Sigmoid colon (tissue), 4 donors: ENCODE measurements around the gene KRT39.

Source experiments
- EP300 ChIP-seq, 4 donors: sonication (generic); formaldehyde crosslinking; IDR thresholded peaks; one replicate each; pipeline ENCODE4 v1.6.1; 2017; ENCODE audit warnings: antibody characterized with exemption in 4 of 4
- POLR2A ChIP-seq, 2 donors: fragments of 450-650 bp; IDR thresholded peaks; one replicate each; pipeline ENCODE4 v1.6.1; 2016; ENCODE audit warnings: antibody characterized with exemption in 2 of 2, mild to moderate bottlenecking in 2 of 2, moderate library complexity in 2 of 2
- TF ChIP-seq, protein P1 (sequence below), 4 experiments: fragments of 450-650 bp in 3 of 4; fragments of 200-600 bp in 1 of 4; IDR thresholded peaks; one replicate each; pipeline ENCODE4 v1.5.1; 2016 to 2019; ENCODE audit warnings: antibody characterized with exemption in 4 of 4, mild to moderate bottlenecking in 3 of 4, moderate library complexity in 2 of 4

DNA sequence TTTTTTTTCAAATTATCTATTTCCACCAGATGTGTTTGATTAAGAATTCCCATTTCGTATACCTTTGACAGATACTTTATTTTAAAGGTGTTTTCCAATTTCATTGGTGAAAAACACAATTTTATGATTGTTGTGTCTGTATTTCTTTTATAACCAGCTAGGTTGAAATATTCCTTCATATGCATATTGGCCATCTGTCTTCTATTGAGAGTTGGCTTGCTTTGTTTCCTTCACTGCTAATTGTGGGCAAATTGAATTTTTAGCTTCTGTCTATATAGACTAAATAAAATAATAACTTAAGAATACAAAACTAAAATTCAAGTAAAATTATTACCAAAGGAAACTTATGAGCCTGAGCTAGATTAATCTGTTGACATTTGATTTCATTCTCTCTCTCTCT, 28.4 kb upstream of the KRT39 start:
- TF ChIP-seq, protein P1, sequence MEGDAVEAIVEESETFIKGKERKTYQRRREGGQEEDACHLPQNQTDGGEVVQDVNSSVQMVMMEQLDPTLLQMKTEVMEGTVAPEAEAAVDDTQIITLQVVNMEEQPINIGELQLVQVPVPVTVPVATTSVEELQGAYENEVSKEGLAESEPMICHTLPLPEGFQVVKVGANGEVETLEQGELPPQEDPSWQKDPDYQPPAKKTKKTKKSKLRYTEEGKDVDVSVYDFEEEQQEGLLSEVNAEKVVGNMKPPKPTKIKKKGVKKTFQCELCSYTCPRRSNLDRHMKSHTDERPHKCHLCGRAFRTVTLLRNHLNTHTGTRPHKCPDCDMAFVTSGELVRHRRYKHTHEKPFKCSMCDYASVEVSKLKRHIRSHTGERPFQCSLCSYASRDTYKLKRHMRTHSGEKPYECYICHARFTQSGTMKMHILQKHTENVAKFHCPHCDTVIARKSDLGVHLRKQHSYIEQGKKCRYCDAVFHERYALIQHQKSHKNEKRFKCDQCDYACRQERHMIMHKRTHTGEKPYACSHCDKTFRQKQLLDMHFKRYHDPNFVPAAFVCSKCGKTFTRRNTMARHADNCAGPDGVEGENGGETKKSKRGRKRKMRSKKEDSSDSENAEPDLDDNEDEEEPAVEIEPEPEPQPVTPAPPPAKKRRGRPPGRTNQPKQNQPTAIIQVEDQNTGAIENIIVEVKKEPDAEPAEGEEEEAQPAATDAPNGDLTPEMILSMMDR (IDR thresholded peaks at IDR 0.05): no peak
- TF ChIP-seq POLR2A (IDR thresholded peaks at IDR 0.05) (no peak), EP300 (IDR thresholded peaks at IDR 0.05) (no peak)
